Body of pancreas (tissue), 4 donors: ENCODE measurements around the gene SLC35E1.

Experiments
- CTCF ChIP-seq, 7 experiments: fragments of 450-650 bp in 4 of 7; fragments of 200-600 bp in 3 of 7; sonication (generic) in 3 of 7; IDR thresholded peaks; one replicate each; pipeline ENCODE4 v1.5.1; 2016 to 2019; ENCODE audit warnings: antibody characterized with exemption in 7 of 7
- POLR2A ChIP-seq, 3 donors: fragments of 450-650 bp; IDR thresholded peaks; one replicate each; pipeline ENCODE4 v1.6.1; 2016; ENCODE audit warnings: antibody characterized with exemption in 3 of 3, mild to moderate bottlenecking in 2 of 3

GRCh38 chr19:16554776-16555175 lies 17.4 kb downstream of the SLC35E1 start:
- TF ChIP-seq CTCF (IDR thresholded peaks at IDR 0.05), result no peak
- TF ChIP-seq POLR2A (IDR thresholded peaks at IDR 0.05), result no peak
